HG03135 (cell line): ENCODE measurements around the gene SGPL1.
"Not testable (repeated sequence)": the region's sequence is repeated elsewhere in the genome, so short reads cannot be mapped to it uniquely, and the experiment has no call there.

Experiments used
- ATAC-seq: cut with Tn5 transposase; IDR thresholded peaks from one replicate; pipeline ENCODE4 v1.9.1; 2021; ENCODE audit warnings: mild to moderate bottlenecking, moderate library complexity; ENCODE audit not compliant: unreplicated experiment

The SGPL1 gene, protein sequence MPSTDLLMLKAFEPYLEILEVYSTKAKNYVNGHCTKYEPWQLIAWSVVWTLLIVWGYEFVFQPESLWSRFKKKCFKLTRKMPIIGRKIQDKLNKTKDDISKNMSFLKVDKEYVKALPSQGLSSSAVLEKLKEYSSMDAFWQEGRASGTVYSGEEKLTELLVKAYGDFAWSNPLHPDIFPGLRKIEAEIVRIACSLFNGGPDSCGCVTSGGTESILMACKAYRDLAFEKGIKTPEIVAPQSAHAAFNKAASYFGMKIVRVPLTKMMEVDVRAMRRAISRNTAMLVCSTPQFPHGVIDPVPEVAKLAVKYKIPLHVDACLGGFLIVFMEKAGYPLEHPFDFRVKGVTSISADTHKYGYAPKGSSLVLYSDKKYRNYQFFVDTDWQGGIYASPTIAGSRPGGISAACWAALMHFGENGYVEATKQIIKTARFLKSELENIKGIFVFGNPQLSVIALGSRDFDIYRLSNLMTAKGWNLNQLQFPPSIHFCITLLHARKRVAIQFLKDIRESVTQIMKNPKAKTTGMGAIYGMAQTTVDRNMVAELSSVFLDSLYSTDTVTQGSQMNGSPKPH

DNA sequence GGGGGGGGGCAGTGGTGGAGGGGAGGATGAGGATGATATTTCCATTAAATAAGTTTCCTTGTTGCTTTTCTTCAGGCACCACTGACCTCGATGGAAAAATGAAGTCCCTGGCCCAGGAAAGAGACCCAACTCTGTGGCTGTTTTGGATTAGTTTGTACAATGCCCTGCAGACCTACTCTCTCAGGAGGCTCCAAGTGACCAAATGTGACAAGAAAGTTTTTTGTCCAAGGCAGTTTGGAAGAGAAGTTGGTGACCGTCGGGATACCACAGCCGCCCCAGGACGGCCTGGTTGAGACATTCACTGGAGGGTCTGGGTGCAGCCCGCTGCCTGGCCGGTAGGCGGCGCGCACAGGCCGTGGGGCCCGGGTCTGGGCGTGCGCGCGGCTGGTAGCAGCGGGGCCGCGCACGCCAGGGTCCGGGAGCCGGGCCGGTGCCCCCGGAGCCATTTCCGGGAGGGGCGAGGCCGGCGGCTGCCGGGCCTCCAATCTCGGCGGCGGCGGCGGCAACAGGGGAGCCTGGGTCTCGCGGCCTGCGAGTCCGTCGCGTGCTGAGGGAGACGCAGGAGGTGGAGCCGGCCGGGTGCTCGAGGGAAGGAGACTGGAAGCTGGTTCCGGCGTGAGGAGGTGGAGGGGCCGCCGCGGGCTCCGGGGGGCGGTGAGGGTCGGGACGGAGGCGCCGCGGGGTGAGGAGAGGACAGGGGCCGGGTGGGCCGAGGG lies at the start of gene SGPL1:
TSS of gene SGPL1 (plus strand) at position 445 of the 716 bp plus-strand sequence. CDS start 906 bp downstream, outside the sequence.
- peak; percentile 86 for ATAC-seq

DNA sequence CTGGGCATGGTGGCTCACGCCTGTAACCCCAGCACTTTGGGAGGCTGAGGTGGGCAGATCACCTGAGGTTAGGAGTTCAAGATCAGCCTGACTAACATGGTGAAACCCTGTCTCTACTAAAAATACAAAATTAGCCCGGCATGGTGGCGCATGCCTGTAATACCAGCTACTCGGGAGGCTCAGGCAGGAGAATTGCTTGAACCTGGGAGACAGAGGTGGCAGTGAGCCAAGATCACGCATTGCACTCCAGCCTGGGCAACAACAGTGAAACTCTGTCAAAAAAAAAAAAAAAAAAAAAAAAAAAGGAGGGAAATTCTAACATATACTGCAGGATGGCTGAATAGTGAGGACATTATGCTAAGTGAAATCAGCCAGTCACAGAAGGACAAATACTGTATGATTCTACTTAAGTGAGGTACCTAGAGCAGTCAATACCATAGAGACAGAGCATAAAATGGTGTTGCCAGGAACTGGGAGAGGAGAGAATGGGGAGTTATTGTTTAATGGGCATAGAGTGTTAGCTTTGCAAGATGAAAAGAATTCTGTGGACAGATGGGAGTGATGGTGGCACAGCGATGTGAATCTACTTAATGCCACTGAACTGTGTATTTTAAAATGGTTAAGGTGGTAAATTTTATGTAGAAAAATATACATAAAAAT lies 47.6 kb upstream of the SGPL1 start:
- not testable (repeated sequence) for ATAC-seq

DNA sequence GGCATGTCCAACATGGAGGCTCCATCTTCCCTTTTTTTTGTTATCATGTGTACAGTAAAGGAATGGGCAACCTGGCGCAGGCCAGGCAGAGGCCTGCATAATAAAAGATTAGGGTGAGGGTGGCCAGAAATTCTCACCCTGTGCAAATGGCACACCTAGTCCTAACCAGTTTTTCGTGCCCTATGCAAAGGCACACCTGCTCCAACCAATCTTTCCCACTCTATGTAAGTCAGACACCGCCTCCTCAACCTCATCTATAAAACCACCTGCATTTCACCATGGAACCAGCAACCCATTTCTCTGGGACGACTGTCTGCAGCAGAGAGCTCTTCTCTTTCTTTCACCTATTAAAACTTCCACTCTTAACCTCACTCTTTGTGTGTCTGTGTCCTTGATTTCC lies 46.6 kb upstream of the SGPL1 start:
- ATAC-seq: no peak

DNA sequence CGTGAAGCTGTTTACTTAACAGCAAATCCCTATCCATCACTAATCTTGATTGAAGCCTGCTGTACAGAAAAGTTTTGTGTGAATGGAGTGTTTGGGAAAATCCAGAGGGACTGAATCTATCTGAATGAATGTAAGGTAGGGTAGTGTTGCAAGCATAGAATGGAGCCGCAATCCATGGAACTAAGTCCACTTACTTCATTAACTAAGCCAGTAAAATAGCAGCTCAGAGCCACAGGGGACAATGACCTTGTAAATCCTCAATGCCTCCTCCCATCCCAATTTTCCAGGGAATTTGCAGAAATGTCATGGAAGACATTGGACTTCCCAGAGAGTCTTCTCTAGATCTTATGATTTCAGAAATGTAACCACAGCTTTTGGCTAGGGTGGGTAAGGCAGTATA lies 45.7 kb upstream of the SGPL1 start:
- ATAC-seq: no peak

DNA sequence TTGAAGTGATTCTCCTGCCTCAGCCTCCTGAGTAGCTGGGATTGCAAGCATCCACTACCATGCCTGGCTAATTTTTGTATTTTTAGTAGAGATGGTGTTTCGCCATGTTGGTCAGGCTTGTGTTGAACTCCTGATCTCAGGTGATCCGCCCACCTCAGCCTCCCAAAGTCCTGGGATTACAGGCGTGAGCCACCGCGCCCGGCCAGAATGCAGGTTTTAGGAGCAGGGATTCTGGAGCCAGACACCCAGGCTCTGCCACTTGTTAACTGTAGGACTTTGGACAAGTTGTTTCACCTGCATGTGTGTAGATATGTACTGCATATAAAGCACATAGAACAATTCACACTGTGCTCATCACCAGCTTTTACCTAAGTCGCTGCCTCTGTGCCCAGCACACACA lies 45.2 kb upstream of the SGPL1 start:
- not testable (repeated sequence) for ATAC-seq

DNA sequence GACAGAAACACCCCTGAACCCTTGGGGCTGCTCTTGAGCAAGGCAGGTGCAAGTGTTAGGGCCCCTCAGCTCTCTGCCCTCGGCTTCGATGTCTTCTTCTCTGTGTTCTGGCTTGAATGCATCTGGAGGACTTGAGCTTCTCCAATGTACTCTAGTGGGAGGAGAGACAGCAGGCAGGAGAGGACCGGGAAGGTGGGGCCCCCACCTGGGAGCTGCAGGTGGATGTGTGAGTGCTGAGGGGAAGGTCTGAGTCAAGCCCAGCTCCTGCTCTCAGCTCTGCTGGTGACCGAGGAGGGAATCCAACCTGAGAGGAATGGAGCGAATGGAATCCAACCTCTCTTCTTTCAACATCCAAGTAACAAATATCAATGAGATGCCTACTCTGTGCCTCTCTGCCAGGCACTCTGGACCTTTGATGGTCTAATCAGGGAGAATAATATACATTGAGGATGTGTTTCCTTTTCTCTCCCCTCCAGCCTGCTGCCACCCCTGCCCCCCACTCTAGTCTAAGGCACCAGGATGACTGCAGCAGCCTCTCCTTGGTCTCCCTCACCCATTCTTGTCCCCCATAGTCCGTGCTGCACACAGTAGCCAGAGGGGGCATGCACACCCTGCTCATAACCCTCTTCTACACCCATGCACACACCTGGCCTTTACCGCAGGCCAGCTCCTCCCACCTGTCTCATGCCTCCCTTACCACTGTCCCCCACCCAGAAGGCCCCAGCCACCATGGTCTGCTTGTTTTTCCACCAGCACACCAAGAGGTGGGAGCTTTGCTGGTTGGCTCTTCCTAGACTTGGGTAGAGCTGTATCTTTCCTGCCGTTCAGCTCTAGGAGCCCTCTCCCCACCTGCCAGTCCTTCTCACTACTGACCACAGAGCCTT lies 44.2 kb upstream of the SGPL1 start:
- no peak for ATAC-seq

DNA sequence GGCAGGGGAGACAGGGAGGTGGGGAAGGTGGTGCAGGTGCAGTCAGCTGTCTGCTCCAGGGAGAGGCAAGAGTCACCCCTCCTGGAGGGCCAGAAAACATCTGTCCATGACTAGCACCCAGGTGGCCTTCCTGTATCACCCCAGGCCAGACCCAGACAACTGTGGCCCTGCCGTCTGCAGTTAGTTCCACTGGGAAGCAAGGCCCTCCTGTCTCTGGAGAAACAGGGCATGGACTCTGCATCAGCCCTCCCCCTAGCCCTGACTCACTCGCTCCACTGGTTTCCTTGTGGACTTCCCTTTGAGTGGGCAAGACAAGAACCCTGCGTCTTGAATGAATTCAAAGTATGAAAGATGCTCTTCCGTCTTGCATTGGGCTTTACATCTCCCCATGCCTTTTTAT lies 43.1 kb upstream of the SGPL1 start:
- no peak for ATAC-seq

DNA sequence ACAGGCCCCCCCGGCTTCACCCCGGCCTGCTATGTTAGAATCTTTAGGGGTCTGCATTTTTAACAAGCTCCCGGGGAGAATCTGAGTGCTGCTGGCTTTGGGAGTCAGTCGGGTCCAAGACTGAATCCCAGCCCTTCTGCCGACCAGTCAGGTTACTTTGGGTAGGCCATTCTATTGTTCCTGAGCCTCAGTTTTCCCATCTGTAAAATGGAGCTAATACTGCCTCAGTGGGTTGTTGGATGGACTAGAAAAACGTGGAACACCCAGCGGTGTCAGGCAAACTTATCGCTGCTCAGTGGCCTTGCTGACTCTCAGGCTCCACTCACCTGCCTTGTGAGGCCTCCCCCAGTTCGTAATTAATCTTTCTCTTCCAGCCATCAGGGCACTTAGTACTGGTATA lies 42.3 kb upstream of the SGPL1 start:
- no peak for ATAC-seq

DNA sequence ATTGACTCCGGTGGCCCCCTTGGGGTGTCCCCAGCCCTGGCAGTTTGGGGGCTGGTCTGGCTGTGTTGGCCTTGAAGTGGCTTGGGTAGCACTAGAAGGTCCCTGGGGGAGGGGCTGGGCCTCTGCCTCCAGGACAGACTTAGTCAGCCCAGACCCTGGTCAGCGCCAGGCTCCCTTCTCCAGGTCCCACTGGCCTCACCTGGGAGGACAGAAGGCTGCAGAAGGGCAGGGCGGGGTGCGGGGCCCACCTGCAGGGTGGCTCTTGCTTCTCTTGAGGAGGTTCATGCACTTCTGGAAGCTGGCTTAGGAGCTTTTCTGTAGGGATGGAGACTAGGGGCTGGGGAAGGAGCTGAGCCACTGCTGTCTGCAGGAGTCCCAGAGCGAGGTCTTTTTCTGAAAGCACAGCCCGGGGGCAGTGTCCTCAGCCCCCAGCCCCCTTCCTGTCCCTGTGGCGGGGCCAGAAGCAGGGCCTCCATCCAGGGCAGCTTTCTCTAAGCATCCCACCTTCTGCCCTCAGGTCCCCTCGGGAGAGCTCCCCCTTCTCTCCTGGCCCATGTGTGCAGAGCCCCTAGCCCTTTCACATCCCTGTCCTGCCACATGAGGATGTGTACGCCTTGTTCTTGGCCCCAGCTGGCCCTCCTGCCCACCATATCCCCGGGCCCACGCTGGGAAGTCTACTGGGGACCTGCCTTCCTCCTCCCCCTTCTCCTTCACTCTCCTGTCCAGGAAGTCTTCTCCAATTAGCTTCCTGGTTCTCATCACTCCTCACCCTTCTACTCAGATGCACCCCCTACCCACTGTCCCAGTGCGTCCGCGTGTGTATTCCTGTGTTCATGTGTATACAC lies 41.6 kb upstream of the SGPL1 start:
- ATAC-seq: no peak

DNA sequence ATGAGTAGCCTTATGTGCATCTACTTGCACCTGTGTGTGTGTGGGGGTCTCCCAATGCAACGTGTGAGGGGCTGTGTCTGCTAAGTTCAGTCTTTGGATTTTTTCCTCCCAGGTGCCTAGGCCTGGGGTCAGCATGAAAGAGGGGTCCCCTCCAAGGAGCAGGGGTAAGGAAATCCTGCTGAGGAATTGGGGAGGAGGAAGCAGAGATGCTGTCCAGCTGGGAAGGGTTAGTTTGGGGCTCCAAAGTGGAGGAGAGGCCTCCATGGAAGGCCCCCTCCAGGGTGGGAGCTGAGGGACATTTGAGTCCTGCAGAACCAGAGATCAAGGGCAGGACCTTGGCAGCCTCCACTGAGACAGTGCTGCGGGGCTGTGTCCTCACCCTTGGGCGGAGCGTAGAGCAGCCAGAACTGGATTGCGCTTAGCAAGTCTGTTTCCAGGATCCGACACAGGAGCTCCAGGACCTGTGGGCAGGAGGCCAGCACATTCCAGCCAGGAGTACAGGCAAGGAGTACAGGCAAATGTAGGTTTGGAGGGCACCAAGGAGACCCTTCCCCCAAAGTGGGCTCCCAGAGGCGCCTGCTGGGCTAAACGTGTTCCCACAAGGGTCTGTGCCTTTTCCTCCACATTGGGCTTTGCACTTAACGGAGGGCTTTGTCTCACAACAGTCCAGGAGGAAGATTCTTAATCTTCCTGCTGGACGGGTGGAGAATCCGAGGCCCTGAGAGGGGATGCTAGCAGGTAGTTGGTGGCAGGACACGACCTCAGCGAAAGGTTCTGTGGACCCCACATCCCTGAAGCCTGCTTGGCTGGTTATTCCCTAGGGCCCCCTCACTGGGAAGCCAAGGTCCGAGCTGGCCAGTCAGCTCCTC lies 40.7 kb upstream of the SGPL1 start:
- no peak for ATAC-seq

DNA sequence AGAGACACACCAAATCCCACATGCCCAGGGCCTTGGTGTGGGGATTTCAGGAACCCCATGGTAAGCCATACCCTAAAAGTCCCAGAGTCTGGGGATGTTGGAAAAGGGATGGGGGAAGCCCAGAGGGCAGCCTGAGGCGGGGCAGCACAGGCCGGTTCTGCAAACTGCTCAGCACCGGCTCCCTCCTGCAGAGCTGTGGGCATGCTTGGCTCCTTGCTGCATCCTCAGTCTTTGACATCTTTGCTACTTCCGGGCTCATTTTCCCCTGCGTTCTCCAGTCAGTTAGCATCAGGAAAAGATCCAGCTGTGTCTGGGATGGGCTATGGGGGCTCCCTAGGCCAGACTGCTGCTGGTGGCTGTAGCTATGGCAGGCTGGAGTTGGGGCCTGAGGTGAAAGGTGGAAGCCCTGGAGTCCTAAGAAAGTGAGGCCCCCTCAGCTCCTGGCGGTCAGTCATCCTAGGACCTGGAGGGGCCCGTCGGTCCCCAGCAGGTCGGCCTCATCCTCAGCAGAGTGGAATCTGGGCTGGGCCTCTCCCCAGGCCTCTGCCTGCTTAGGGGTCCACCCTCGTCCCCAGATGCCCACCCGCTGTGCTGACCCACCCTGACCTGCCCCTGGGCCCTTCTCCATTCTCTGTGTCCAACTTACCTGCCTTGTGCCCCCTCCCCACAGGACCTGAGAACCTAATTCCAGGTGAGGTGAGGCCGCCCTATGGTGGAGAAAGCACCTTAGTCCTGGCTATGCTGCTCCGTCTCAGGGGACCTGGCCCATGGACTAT lies 39.9 kb upstream of the SGPL1 start:
- no peak for ATAC-seq

DNA sequence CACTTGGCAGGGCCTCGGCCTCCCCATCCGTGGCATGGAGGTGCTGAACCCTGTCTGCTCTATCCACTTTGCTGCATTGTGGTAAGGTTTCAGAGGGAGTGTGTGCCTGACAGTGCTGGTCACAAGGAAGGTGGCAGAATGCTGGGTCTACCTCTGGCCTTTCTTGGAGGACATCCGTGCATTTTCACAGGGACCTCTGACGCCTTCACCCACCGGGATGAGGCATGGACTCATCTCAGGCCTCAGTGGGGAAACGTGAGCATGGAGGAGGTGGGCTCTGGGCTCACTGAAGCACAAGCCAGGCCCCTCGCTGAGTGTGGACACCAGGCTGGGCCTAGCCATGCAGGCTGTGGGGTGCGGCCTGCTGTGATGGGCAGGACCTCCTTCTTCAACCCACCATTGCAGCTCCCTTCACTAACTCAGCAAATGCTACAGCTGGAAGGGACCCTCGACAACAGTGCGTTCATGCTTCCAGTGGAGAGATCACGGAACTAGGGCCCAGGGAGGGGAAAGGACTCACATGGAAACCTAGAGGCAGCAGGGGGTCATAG lies 39.2 kb upstream of the SGPL1 start:
- ATAC-seq: no peak

DNA sequence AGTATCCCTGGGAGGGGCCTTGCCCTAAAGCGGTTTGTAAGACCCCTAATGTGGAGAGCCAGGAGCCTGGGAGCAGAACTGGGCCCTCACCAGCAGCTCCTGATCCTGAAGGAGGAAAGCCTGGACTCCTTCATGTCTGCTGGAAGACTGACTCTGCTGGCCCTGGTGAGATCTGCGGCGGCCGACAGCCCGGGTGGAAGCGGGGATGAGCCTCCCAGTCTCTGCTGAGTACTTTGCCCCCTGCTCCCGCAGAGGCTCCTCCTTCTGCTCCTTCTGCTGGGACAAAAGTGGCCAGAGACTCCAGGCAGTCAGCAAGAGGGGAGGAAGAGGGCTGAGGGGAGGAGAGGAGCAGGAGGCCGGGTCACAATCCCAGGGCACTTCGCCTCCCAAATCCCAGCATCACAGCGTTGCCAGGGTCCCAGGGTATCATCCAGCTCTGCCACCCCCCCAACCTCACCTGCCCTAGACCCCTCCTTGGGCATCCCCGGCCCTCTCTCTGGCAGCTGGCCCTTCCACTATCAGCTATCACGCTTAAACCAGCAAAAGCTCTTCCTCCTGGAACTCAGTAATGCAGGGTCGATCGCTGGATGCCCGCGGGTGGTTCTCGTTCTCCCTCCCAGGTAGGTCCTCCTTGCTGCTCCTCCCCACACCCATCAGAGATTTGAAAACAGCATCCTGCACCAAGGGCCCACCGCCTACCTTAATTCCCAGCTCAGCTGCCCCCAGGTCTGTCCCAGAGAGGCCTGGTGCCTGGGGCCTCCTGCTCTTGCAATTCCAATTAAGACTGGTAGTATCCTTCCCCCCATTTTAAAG lies 38.5 kb upstream of the SGPL1 start:
- no peak for ATAC-seq

DNA sequence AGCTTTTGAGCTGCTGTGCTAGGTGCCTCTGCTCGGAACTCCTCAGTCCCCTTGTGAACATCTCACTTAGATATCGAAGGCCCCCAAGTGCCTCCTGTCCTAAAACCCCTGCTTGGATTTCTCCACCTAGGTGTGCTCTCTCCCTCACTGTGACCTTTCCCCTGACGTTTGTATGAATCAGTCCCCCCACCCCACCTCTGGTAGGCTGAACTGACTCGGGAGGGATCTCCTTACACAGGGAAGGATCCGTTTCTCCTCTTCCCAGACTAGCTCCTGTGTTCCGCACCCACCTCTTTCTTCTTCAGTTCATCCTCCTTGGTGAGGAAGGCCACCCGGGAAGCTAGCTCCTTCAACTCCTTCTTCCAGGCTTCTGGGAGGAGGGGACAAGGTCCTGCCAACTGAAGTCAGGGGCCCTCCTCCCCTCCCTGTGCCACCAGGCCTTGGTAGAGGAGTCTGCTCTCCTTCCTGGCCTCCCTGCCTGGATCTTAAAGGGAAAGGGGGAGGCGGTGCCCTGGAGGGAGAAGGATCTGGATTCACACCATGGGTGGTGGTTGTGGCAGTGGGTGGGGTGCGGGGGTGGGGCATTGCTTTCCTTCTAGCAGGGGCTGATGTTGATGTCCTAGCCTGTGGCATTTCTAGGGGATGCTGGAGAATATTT lies 37.4 kb upstream of the SGPL1 start:
- no peak for ATAC-seq

DNA sequence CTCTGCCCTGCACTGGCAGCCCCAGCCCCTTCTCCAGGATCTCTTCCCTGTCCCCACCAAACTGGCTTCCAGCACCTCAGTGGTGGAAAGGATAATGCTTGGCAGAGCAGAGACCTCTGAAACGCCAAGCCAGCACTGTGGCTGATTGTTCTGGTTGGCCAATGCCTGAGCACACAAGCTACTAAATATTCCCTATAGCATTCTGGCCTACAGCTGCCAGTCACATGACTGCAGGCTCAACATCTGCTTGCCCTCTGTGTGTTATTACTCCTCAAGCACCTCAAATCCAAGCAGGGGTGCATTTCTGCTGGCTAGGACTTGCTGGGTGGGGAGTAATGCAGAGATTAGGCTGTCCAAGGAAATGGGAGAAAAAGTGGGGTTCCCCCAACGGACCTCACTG lies 36.7 kb upstream of the SGPL1 start:
- no peak for ATAC-seq
